Neural progenitor cell (in vitro differentiated cells): Measurements from ENCODE around the gene HSPA12A.

Source experiments
- EZH2 ChIP-seq: fragments of 200-600 bp; sonication (generic); IDR thresholded peaks from 2 replicates; pipeline ENCODE4 v1.6.1; 2017; ENCODE audit warnings: antibody characterized with exemption, mild to moderate bottlenecking, moderate library complexity
- EZH2phosphoT487 ChIP-seq: fragments of 200-600 bp; sonication (generic); IDR thresholded peaks from 2 replicates; pipeline ENCODE4 v1.6.1; 2017; ENCODE audit warnings: antibody characterized with exemption
- TF ChIP-seq, protein P1 (sequence below): fragments of 200-600 bp; sonication (generic); IDR thresholded peaks from 2 replicates; pipeline ENCODE4 v1.5.1; 2017; ENCODE audit warnings: antibody characterized with exemption, mild to moderate bottlenecking

DNA sequence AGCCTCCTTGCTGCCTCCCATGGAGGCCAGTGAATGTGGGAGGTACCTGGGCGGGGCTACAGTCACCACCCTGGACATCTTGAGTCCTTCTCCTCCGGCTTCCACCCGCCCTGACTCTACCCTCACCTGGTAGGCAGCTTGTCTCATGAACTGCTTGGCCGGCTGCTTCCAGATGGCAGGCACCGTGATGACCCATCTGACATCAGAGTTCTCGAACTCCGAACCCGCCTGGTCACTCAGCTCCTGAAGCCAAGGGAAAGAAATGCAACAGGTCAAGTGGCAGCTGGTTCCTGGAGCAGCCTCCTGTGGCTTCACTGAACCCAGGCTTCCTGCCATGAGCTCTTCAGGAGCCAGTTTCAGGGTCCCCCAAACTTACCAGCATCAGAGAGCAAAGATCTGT lies 50.1 kb downstream of the HSPA12A start:
- TF ChIP-seq, protein P1, sequence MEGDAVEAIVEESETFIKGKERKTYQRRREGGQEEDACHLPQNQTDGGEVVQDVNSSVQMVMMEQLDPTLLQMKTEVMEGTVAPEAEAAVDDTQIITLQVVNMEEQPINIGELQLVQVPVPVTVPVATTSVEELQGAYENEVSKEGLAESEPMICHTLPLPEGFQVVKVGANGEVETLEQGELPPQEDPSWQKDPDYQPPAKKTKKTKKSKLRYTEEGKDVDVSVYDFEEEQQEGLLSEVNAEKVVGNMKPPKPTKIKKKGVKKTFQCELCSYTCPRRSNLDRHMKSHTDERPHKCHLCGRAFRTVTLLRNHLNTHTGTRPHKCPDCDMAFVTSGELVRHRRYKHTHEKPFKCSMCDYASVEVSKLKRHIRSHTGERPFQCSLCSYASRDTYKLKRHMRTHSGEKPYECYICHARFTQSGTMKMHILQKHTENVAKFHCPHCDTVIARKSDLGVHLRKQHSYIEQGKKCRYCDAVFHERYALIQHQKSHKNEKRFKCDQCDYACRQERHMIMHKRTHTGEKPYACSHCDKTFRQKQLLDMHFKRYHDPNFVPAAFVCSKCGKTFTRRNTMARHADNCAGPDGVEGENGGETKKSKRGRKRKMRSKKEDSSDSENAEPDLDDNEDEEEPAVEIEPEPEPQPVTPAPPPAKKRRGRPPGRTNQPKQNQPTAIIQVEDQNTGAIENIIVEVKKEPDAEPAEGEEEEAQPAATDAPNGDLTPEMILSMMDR: no peak
- no peak for TF ChIP-seq EZH2
- TF ChIP-seq EZH2phosphoT487: no peak
